K562 (cell line): ENCODE data around the gene TP53BP2. TPM values are rescaled to one million over a fixed set of nuclear protein-coding genes. Genes with fewer than 3 reads are reported as not detected.
A peak's percentile ranks its signal among the peaks of the same experiment; 100 is the strongest.

Experiments
- E2F3 ChIP-seq: fragments of 250-450 bp; sonication (Bioruptor Pico); IDR thresholded peaks from 2 replicates; pipeline ENCODE4 v1.4.0; 2020; ENCODE audit warnings: mild to moderate bottlenecking
- FOXK1 ChIP-seq: sonication (generic); formaldehyde crosslinking; IDR thresholded peaks from 2 replicates; pipeline ENCODE4 v1.8.0; 2022; ENCODE audit warnings: missing genetic modification reagents, mild to moderate bottlenecking, borderline replicate concordance
- GABPB1 ChIP-seq: sonication (generic); formaldehyde crosslinking; IDR thresholded peaks from 2 replicates; pipeline ENCODE4 v1.8.0; 2022; ENCODE audit warnings: mild to moderate bottlenecking, missing genetic modification reagents
- ZBTB1 ChIP-seq: sonication (generic); formaldehyde crosslinking; IDR thresholded peaks from 2 replicates; pipeline ENCODE4 v1.8.1; 2023; ENCODE audit warnings: missing genetic modification reagents, low read depth, mild to moderate bottlenecking, borderline replicate concordance
- polyA plus RNA-seq, 8 experiments: library from polyadenylated mRNA; depleted of rRNA in 4 of 8; stranded (reverse) in 5 of 8; unstranded in 3 of 8; fragments of >200 nt; fragmentation: Nextera tagmentation in 2 of 8; fragmentation: Illumina TruSeq in 1 of 8; extraction: Ambion mirVana in 2 of 8; extraction: Trizol in 1 of 8; gene quantifications; 2 replicates each; pipeline versions ENCODE4 v1.2.1 to v1.2.3, GENCODE V29; 2011 to 2014; ENCODE audit warnings: inconsistent platforms in 1 of 8, missing spikeins in 1 of 8
- total RNA-seq, 7 experiments: library from RNA; depleted of rRNA in 6 of 7; stranded (reverse); fragments of >200 nt in 6 of 7; fragmentation: Illumina TruSeq in 2 of 7; extraction: Trizol in 2 of 7; gene quantifications; 2 replicates each; pipeline versions ENCODE4 v1.2.1 to v1.2.3, GENCODE V29; 2011 to 2021; ENCODE audit warnings: low replicate concordance in 1 of 7
- TF ChIP-seq, protein P1 (sequence below): fragments of 250-450 bp; sonication (Bioruptor Pico); IDR thresholded peaks from 2 replicates; pipeline ENCODE4 v1.4.0; 2020
- TF ChIP-seq, protein P2 (sequence below): fragments of 450-650 bp; IDR thresholded peaks from 2 replicates; pipeline ENCODE4 v1.6.1; 2016; ENCODE audit warnings: mild to moderate bottlenecking, moderate library complexity
- TF ChIP-seq, protein P3 (sequence below): fragments of 250-450 bp; sonication (Bioruptor Pico); IDR thresholded peaks from 2 replicates; pipeline ENCODE4 v1.4.0; 2020; ENCODE audit warnings: mild to moderate bottlenecking

TP53BP2 gene
- total and polyA plus RNA-seq, 9 of the 15 experiments (the other 6 are each of a cell fraction or from before 2014, with no cell fraction given): 17.0 to 69.6 (median 40.1) TPM

DNA sequence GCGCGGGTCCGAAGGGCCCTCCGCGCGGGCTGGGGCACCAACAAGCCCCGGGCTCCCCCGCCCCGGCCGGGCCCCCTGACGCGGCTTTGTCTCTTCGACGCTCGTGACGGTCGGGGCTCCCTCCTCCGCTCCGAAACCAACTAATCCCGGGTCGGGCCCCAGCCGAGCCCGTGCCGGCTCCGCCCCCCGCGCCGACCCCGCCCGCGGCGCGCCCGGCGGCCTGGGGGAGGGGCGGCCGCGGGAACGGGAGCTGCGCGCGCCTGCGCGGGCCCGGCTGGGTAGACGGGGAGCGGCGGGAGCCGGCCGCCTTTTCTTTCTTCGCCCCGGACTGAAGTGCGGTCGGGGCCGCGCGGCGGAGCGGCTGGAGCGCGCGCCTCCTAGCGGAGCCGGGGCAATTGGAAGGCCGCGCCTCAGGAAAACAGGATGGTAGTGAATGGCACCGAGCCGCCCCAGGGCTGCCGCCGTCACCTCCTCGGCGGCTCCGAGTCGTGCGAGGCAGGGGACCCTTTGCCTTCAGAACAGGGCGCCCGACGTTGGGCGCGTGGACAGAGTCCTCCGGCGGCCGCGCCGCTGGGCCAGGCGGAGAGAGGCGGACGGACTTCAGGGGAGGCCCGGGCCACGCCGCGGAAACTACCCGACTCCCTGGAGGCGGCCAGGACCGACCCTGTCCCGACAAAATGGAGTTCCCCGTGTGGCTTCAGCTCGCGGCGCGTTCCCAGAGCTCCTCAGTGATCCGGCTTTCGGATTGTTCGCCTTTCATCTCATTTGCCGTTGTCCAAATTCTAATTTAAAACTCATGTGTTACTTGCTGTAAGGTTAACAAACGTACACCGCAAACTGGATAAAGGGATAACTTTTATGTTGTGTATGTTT, at the start of gene TP53BP2 (continued):
- TF ChIP-seq ZBTB1 (CRISPR knock-in tag): peak; percentile 81
- TF ChIP-seq, protein P1, sequence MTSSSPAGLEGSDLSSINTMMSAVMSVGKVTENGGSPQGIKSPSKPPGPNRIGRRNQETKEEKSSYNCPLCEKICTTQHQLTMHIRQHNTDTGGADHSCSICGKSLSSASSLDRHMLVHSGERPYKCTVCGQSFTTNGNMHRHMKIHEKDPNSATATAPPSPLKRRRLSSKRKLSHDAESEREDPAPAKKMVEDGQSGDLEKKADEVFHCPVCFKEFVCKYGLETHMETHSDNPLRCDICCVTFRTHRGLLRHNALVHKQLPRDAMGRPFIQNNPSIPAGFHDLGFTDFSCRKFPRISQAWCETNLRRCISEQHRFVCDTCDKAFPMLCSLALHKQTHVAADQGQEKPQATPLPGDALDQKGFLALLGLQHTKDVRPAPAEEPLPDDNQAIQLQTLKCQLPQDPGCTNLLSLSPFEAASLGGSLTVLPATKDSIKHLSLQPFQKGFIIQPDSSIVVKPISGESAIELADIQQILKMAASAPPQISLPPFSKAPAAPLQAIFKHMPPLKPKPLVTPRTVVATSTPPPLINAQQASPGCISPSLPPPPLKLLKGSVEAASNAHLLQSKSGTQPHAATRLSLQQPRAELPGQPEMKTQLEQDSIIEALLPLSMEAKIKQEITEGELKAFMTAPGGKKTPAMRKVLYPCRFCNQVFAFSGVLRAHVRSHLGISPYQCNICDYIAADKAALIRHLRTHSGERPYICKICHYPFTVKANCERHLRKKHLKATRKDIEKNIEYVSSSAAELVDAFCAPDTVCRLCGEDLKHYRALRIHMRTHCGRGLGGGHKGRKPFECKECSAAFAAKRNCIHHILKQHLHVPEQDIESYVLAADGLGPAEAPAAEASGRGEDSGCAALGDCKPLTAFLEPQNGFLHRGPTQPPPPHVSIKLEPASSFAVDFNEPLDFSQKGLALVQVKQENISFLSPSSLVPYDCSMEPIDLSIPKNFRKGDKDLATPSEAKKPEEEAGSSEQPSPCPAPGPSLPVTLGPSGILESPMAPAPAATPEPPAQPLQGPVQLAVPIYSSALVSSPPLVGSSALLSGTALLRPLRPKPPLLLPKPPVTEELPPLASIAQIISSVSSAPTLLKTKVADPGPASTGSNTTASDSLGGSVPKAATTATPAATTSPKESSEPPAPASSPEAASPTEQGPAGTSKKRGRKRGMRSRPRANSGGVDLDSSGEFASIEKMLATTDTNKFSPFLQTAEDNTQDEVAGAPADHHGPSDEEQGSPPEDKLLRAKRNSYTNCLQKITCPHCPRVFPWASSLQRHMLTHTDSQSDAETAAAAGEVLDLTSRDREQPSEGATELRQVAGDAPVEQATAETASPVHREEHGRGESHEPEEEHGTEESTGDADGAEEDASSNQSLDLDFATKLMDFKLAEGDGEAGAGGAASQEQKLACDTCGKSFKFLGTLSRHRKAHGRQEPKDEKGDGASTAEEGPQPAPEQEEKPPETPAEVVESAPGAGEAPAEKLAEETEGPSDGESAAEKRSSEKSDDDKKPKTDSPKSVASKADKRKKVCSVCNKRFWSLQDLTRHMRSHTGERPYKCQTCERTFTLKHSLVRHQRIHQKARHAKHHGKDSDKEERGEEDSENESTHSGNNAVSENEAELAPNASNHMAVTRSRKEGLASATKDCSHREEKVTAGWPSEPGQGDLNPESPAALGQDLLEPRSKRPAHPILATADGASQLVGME (CRISPR knock-in tag): peak; percentile 90
- TF ChIP-seq, protein P2, sequence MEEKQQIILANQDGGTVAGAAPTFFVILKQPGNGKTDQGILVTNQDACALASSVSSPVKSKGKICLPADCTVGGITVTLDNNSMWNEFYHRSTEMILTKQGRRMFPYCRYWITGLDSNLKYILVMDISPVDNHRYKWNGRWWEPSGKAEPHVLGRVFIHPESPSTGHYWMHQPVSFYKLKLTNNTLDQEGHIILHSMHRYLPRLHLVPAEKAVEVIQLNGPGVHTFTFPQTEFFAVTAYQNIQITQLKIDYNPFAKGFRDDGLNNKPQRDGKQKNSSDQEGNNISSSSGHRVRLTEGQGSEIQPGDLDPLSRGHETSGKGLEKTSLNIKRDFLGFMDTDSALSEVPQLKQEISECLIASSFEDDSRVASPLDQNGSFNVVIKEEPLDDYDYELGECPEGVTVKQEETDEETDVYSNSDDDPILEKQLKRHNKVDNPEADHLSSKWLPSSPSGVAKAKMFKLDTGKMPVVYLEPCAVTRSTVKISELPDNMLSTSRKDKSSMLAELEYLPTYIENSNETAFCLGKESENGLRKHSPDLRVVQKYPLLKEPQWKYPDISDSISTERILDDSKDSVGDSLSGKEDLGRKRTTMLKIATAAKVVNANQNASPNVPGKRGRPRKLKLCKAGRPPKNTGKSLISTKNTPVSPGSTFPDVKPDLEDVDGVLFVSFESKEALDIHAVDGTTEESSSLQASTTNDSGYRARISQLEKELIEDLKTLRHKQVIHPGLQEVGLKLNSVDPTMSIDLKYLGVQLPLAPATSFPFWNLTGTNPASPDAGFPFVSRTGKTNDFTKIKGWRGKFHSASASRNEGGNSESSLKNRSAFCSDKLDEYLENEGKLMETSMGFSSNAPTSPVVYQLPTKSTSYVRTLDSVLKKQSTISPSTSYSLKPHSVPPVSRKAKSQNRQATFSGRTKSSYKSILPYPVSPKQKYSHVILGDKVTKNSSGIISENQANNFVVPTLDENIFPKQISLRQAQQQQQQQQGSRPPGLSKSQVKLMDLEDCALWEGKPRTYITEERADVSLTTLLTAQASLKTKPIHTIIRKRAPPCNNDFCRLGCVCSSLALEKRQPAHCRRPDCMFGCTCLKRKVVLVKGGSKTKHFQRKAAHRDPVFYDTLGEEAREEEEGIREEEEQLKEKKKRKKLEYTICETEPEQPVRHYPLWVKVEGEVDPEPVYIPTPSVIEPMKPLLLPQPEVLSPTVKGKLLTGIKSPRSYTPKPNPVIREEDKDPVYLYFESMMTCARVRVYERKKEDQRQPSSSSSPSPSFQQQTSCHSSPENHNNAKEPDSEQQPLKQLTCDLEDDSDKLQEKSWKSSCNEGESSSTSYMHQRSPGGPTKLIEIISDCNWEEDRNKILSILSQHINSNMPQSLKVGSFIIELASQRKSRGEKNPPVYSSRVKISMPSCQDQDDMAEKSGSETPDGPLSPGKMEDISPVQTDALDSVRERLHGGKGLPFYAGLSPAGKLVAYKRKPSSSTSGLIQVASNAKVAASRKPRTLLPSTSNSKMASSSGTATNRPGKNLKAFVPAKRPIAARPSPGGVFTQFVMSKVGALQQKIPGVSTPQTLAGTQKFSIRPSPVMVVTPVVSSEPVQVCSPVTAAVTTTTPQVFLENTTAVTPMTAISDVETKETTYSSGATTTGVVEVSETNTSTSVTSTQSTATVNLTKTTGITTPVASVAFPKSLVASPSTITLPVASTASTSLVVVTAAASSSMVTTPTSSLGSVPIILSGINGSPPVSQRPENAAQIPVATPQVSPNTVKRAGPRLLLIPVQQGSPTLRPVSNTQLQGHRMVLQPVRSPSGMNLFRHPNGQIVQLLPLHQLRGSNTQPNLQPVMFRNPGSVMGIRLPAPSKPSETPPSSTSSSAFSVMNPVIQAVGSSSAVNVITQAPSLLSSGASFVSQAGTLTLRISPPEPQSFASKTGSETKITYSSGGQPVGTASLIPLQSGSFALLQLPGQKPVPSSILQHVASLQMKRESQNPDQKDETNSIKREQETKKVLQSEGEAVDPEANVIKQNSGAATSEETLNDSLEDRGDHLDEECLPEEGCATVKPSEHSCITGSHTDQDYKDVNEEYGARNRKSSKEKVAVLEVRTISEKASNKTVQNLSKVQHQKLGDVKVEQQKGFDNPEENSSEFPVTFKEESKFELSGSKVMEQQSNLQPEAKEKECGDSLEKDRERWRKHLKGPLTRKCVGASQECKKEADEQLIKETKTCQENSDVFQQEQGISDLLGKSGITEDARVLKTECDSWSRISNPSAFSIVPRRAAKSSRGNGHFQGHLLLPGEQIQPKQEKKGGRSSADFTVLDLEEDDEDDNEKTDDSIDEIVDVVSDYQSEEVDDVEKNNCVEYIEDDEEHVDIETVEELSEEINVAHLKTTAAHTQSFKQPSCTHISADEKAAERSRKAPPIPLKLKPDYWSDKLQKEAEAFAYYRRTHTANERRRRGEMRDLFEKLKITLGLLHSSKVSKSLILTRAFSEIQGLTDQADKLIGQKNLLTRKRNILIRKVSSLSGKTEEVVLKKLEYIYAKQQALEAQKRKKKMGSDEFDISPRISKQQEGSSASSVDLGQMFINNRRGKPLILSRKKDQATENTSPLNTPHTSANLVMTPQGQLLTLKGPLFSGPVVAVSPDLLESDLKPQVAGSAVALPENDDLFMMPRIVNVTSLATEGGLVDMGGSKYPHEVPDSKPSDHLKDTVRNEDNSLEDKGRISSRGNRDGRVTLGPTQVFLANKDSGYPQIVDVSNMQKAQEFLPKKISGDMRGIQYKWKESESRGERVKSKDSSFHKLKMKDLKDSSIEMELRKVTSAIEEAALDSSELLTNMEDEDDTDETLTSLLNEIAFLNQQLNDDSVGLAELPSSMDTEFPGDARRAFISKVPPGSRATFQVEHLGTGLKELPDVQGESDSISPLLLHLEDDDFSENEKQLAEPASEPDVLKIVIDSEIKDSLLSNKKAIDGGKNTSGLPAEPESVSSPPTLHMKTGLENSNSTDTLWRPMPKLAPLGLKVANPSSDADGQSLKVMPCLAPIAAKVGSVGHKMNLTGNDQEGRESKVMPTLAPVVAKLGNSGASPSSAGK: peak; percentile 87
- TF ChIP-seq FOXK1 (CRISPR knock-in tag): no peak
- TF ChIP-seq, protein P3, sequence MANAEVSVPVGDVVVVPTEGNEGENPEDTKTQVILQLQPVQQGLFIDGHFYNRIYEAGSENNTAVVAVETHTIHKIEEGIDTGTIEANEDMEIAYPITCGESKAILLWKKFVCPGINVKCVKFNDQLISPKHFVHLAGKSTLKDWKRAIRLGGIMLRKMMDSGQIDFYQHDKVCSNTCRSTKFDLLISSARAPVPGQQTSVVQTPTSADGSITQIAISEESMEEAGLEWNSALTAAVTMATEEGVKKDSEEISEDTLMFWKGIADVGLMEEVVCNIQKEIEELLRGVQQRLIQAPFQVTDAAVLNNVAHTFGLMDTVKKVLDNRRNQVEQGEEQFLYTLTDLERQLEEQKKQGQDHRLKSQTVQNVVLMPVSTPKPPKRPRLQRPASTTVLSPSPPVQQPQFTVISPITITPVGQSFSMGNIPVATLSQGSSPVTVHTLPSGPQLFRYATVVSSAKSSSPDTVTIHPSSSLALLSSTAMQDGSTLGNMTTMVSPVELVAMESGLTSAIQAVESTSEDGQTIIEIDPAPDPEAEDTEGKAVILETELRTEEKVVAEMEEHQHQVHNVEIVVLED (CRISPR knock-in tag): peak; percentile 32; the same call in 1 of the 2 replicates
- TF ChIP-seq E2F3 (CRISPR knock-in tag): peak; percentile 92
- TF ChIP-seq GABPB1: peak; percentile 85
